A673 (cell line): ENCODE results near the gene TTC33. TPM values are rescaled to one million over a fixed set of nuclear protein-coding genes. Genes with fewer than 3 reads are reported as not detected.
"Not testable (repeated sequence)": the region's sequence is repeated elsewhere in the genome, so short reads cannot be mapped to it uniquely, and the experiment has no call there.

Source experiments
- BruUV-seq: library from RNA; stranded (reverse); fragments of 400-500 nt; replicated peaks from 2 replicates; lab custom pipeline; 2021; lab: Mats Ljungman, UMichigan
- CTCF ChIA-PET: fragments of 300-600 bp; sonication (Branson Sonifier 250); formaldehyde crosslinking; loops from one replicate; lab custom pipeline; 2022; ENCODE audit warnings: antibody characterized with exemption; lab: Charles Lee
- POLR2A ChIA-PET: fragments of 300-600 bp; sonication (Branson Sonifier 250); formaldehyde crosslinking; loops from one replicate; lab custom pipeline; 2022; ENCODE audit warnings: antibody characterized with exemption; ENCODE audit not compliant: low non-redundant PET; lab: Charles Lee
- DNase-seq: peaks from one replicate; pipeline ENCODE4 v3.0.0-alpha.2; 2015; ENCODE audit warnings: low spot score
- H3K27ac ChIP-seq: fragments of 200-600 bp; sonication (generic); 2 replicates; pipeline ENCODE4 v1.5.1; 2016; ENCODE audit warnings: mixed run types, low read depth, mild to moderate bottlenecking, mixed read lengths, antibody characterized with exemption, low read length; ENCODE audit not compliant: poor library complexity, severe bottlenecking
- H3K27me3 ChIP-seq: fragments of 200-600 bp; sonication (generic); replicated peaks from 2 replicates; pipeline ENCODE4 v1.6.1; 2017; ENCODE audit warnings: mixed run types, low read depth, mild to moderate bottlenecking, mixed read lengths, antibody characterized with exemption, low read length; ENCODE audit not compliant: insufficient read depth, poor library complexity
- H3K36me3 ChIP-seq: fragments of 200-600 bp; sonication (generic); 2 replicates; pipeline ENCODE4 v1.6.1; 2016; ENCODE audit warnings: mixed run types, mild to moderate bottlenecking, mixed read lengths, antibody characterized with exemption, low read length; ENCODE audit not compliant: insufficient read depth, poor library complexity, severe bottlenecking
- H3K4me1 ChIP-seq: fragments of 200-600 bp; sonication (generic); 2 replicates; pipeline ENCODE4 v1.6.1; 2017; ENCODE audit warnings: mixed run types, mild to moderate bottlenecking, mixed read lengths, antibody characterized with exemption, low read length; ENCODE audit not compliant: insufficient read depth, poor library complexity, severe bottlenecking
- H3K4me3 ChIP-seq: fragments of 200-600 bp; sonication (generic); 2 replicates; pipeline ENCODE4 v1.5.1; 2016; ENCODE audit warnings: low read depth, mixed run types, mild to moderate bottlenecking, mixed read lengths, low read length; ENCODE audit not compliant: poor library complexity, severe bottlenecking
- H3K9me3 ChIP-seq: fragments of 200-600 bp; sonication (generic); 2 replicates; pipeline ENCODE4 v1.6.1; 2016; ENCODE audit warnings: mixed run types, low read depth, mild to moderate bottlenecking, mixed read lengths, antibody characterized with exemption, low read length; ENCODE audit not compliant: poor library complexity, severe bottlenecking
- CTCF ChIP-seq: fragments of 300-800, 200-600 bp; sonication (generic); conservative IDR thresholded peaks from 2 replicates; pipeline ENCODE4 v1.5.1; 2017; ENCODE audit warnings: low read depth, mild to moderate bottlenecking, antibody characterized with exemption, low read length, moderate library complexity, mixed read lengths
- EZH2 ChIP-seq: fragments of 200-600 bp; sonication (generic); IDR thresholded peaks from 2 replicates; pipeline ENCODE4 v1.6.1; 2017; ENCODE audit warnings: borderline replicate concordance, low read depth, mild to moderate bottlenecking, mixed read lengths, antibody characterized with exemption, low read length; ENCODE audit not compliant: poor library complexity, severe bottlenecking
- intact Hi-C: fragments of 100-400 bp; cut with micrococcal nuclease; formaldehyde crosslinking; loops from one replicate; pipeline ENCODE4 v1.10.0; 2022; ENCODE audit not compliant: unreplicated experiment
- total RNA-seq: library from RNA; stranded (reverse); gene quantifications from 2 replicates; pipeline ENCODE4 v1.2.3, GENCODE V29; 2021

Gene TTC33
- total RNA-seq, 1 experiment from 2014 or later = 17.0 TPM

DNA sequence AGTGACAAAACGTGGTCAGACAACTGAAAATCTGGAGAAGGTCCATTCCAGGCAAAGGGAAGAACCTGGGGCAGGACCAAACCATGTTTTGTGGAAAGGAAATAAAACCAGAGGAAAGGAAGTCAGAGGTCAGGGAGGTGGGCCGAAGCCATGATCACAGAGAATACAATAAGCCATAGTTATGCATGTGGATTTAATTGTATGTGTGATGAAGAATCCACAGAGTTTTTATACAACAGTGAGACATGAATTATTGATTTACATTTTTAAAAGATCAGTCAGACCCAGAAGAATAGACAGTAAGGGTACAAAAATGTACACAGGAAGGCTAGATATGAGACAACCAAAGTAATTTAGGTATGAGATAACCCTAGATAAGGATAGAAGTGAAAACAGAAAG lies 20.8 kb downstream of the TTC33 start:
- DNase-seq = no peak
- intact Hi-C loops = loop anchor here (2.0 to 5.0 kb wide), 2 partner anchors 1018 to 1153 kb away; no protein-coding TSS in a partner anchor
- Histone ChIP-seq H3K36me3 (peaks cover 3% of the 10 kb centered on the region), H3K4me3 (no peak overlapping the region), H3K9me3 (no peaks in the 10 kb centered on the region), H3K27me3 (no peaks in the 10 kb centered on the region), H3K27ac (no peak overlapping the region), H3K4me1 (no peaks in the 10 kb centered on the region)
- TF ChIP-seq CTCF (no peak), EZH2 (no peak)
- ChIA-PET POLR2A (no interaction called here), CTCF (interaction anchor here (0.5 kb wide), 1 partner anchor 1154 kb away, joined by 3 read pairs; no protein-coding TSS in a partner anchor)
- no TSS peak for BruUV-seq

GRCh38 chr5:40733879-40734563 lies 21.7 kb downstream of the TTC33 start:
- Histone ChIP-seq H3K4me3 (no peak overlapping the region), H3K36me3 (peaks cover 3% of the 10 kb centered on the region), H3K27me3 (no peaks in the 10 kb centered on the region), H3K4me1 (no peaks in the 10 kb centered on the region), H3K9me3 (no peaks in the 10 kb centered on the region), H3K27ac (no peak overlapping the region)
- intact Hi-C loops = loop anchor here (2.0 kb wide), 1 partner anchor 1017 kb away; no protein-coding TSS in a partner anchor
- CTCF ChIA-PET = interaction anchor here (0.5 kb wide), 1 partner anchor 1153 kb away, joined by 3 read pairs; no protein-coding TSS in a partner anchor
- POLR2A ChIA-PET = no interaction called here
- BruUV-seq = no TSS peak
- TF ChIP-seq CTCF (no peak), EZH2 (no peak)
- DNase-seq = no peak

DNA sequence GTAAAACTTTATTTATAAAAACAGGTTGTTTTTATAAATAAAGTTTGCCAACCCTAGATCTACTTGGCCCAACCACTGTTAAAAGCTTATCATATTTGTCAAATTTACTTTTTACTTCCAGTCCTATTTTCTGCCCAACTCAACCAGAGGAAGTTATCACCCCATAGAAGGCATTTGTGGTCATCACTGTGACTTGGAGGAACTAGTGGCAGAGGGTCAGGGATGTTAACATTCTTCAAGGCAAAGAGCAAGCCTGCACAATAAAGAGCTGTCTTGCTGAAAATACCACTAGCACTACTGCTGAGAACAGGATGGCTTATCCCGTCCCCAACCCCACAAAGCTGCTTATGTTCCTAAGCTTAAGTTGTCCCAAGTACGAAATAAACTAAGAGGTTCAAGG lies 22.3 kb downstream of the TTC33 start:
- POLR2A ChIA-PET = no interaction called here

DNA sequence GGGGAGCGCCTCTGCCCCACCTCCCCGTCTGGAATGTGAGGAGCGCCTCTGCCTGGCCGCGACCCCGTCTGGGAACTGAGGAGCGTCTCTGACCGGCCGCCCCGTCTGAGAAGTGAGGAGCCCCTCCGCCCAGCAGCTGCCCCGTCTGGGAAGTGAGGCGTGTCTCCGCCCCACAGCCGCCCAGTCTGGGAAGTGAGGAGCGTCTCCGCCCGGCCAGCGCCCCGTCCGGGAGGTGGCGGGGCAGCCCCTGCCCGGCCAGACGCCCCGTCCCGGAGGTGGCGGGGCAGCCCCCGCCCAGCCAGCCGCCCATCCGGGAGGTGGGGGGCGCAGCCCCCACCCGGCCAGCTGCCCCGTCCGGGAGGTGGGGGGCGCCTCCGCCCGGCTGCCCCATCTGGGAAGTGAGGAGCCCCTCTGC lies 33.3 kb downstream of the TTC33 start:
- H3K4me3 ChIP-seq, H3K36me3 ChIP-seq, H3K27me3 ChIP-seq, H3K9me3 ChIP-seq, POLR2A ChIA-PET, DNase-seq, intact Hi-C loops, H3K4me1 ChIP-seq, BruUV-seq, H3K27ac ChIP-seq, CTCF ChIA-PET: not testable (repeated sequence)

More for the DNA sequence above, 22.3 kb downstream of the TTC33 start:
- no peak overlapping the region for H3K27ac ChIP-seq
- no peak overlapping the region for H3K4me3 ChIP-seq
- no peaks in the 10 kb centered on the region for H3K9me3 ChIP-seq
- CTCF ChIA-PET = no interaction called here
- no peaks in the 10 kb centered on the region for H3K27me3 ChIP-seq
- TF ChIP-seq CTCF (no peak), EZH2 (no peak)
- H3K36me3 ChIP-seq = no peaks in the 10 kb centered on the region
- BruUV-seq = no TSS peak
- DNase-seq = no peak
- no peaks in the 10 kb centered on the region for H3K4me1 ChIP-seq
- intact Hi-C loops = no loop called here
